OCI-LY1 (cell line): ENCODE measurements around the gene AGFG1.

Experiments used
- EZH2 ChIP-seq: fragments of 200-600 bp; sonication (generic), shearing (Covaris generic); IDR thresholded peaks from 2 replicates; pipeline ENCODE4 v1.8.0; 2017; ENCODE audit warnings: borderline replicate concordance, mixed run types, mild to moderate bottlenecking, antibody characterized with exemption, low read length, moderate library complexity, mixed read lengths
- TF ChIP-seq, protein P1 (sequence below): fragments of 200-600 bp; sonication (generic), shearing (Covaris generic); IDR thresholded peaks from 2 replicates; pipeline ENCODE4 v1.5.1; 2017; ENCODE audit warnings: mild to moderate bottlenecking, antibody characterized with exemption, low read length, moderate library complexity, mixed read lengths

- TF ChIP-seq, protein P1, sequence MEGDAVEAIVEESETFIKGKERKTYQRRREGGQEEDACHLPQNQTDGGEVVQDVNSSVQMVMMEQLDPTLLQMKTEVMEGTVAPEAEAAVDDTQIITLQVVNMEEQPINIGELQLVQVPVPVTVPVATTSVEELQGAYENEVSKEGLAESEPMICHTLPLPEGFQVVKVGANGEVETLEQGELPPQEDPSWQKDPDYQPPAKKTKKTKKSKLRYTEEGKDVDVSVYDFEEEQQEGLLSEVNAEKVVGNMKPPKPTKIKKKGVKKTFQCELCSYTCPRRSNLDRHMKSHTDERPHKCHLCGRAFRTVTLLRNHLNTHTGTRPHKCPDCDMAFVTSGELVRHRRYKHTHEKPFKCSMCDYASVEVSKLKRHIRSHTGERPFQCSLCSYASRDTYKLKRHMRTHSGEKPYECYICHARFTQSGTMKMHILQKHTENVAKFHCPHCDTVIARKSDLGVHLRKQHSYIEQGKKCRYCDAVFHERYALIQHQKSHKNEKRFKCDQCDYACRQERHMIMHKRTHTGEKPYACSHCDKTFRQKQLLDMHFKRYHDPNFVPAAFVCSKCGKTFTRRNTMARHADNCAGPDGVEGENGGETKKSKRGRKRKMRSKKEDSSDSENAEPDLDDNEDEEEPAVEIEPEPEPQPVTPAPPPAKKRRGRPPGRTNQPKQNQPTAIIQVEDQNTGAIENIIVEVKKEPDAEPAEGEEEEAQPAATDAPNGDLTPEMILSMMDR, result no peak
- no peak for TF ChIP-seq EZH2
Observed at GRCh38 chr2:227610123-227610522, 138.2 kb downstream of the AGFG1 start.
